Stomach smooth muscle (tissue), 2 donors: Measurements from ENCODE around the gene IRF2BP2.
A peak's percentile ranks its signal among the peaks of the same experiment; 100 is the strongest.

ENCODE experiments used
- H3K27ac ChIP-seq: one replicate; pipeline ENCODE4 v1.7.0; 2013; ENCODE audit warnings: mild to moderate bottlenecking, low read length, inconsistent platforms
- H3K27me3 ChIP-seq, 2 donors: one replicate each; pipeline ENCODE4 v1.7.0; 2013; ENCODE audit warnings: low read length in 2 of 2; ENCODE audit not compliant: insufficient read depth in 2 of 2, control insufficient read depth in 1 of 2
- H3K36me3 ChIP-seq, 2 donors: one replicate each; pipeline ENCODE4 v1.7.0; 2013; ENCODE audit warnings: low read length in 2 of 2; ENCODE audit not compliant: control insufficient read depth in 2 of 2, insufficient read depth in 2 of 2
- H3K4me1 ChIP-seq: one replicate; pipeline ENCODE4 v1.7.0; 2013; ENCODE audit warnings: low read length; ENCODE audit not compliant: control insufficient read depth, insufficient read depth
- H3K4me3 ChIP-seq, 2 donors: one replicate each; pipeline ENCODE4 v1.7.0; 2013; ENCODE audit warnings: low read length in 2 of 2
- H3K9ac ChIP-seq, 2 donors: one replicate each; pipeline ENCODE4 v1.7.0; 2013; ENCODE audit warnings: low read length in 2 of 2, mild to moderate bottlenecking in 1 of 2
- H3K9me3 ChIP-seq, 2 donors: one replicate each; pipeline ENCODE4 v1.7.0; 2013; ENCODE audit warnings: low read length in 2 of 2; ENCODE audit not compliant: control insufficient read depth in 2 of 2
- donor health status: healthy.
- donor health status: Pancreatic carcinoma.

The IRF2BP2 gene

GRCh38 chr1:234562334-234562733 lies 47.6 kb downstream of the IRF2BP2 start:
- Histone ChIP-seq H3K36me3 (no peaks in the 10 kb centered on the region), H3K27ac (peak overlapping the region; percentile 74), H3K9ac (peak overlapping the region; percentile 51 to 56), H3K27me3 (no peaks in the 10 kb centered on the region), H3K9me3 (no peaks in the 10 kb centered on the region), H3K4me1 (peaks cover 18% of the 10 kb centered on the region), H3K4me3 (no peak overlapping the region)

GRCh38 chr1:234561319-234561718 lies 48.7 kb downstream of the IRF2BP2 start:
- H3K9ac ChIP-seq, result no peak overlapping the region
- peak overlapping the region; percentile 74 for H3K27ac ChIP-seq
- H3K36me3 ChIP-seq, result no peaks in the 10 kb centered on the region
- H3K27me3 ChIP-seq, result no peaks in the 10 kb centered on the region
- H3K9me3 ChIP-seq, result no peaks in the 10 kb centered on the region
- peaks cover 20% of the 10 kb centered on the region for H3K4me1 ChIP-seq
- no peak overlapping the region for H3K4me3 ChIP-seq

- Histone ChIP-seq H3K4me1 (peaks cover 23% of the 10 kb centered on the region), H3K9ac (no peak overlapping the region), H3K36me3 (no peaks in the 10 kb centered on the region), H3K9me3 (no peaks in the 10 kb centered on the region), H3K27ac (peak overlapping the region; percentile 66), H3K27me3 (no peaks in the 10 kb centered on the region), H3K4me3 (no peak overlapping the region)
Measured at GRCh38 chr1:234559902-234560676, 49.9 kb downstream of the IRF2BP2 start.

- Histone ChIP-seq H3K9me3 (no peaks in the 10 kb centered on the region), H3K36me3 (no peaks in the 10 kb centered on the region), H3K9ac (no peak overlapping the region), H3K27me3 (no peaks in the 10 kb centered on the region), H3K4me3 (no peak overlapping the region), H3K27ac (peak overlapping the region; percentile 66), H3K4me1 (peaks cover 22% of the 10 kb centered on the region)
Measured at GRCh38 chr1:234559152-234559901, 50.7 kb downstream of the IRF2BP2 start.

GRCh38 chr1:234558330-234558836 lies 51.6 kb downstream of the IRF2BP2 start:
- Histone ChIP-seq H3K4me3 (no peak overlapping the region), H3K9ac (no peak overlapping the region), H3K4me1 (peaks cover 32% of the 10 kb centered on the region), H3K27ac (no peak overlapping the region), H3K9me3 (no peaks in the 10 kb centered on the region), H3K36me3 (no peaks in the 10 kb centered on the region), H3K27me3 (no peaks in the 10 kb centered on the region)

GRCh38 chr1:234556245-234556943 lies 53.6 kb downstream of the IRF2BP2 start:
- H3K9ac ChIP-seq, result peak overlapping the region in 1 of 2 donors; percentile 21
- H3K36me3 ChIP-seq, result no peaks in the 10 kb centered on the region
- no peak overlapping the region for H3K4me3 ChIP-seq
- H3K9me3 ChIP-seq, result no peaks in the 10 kb centered on the region
- peak overlapping the region; percentile 78 for H3K27ac ChIP-seq
- H3K4me1 ChIP-seq, result peaks cover 29% of the 10 kb centered on the region
- no peaks in the 10 kb centered on the region for H3K27me3 ChIP-seq

GRCh38 chr1:234555390-234556024 lies 54.5 kb downstream of the IRF2BP2 start:
- Histone ChIP-seq H3K4me1 (peaks cover 32% of the 10 kb centered on the region), H3K36me3 (no peaks in the 10 kb centered on the region), H3K4me3 (no peak overlapping the region), H3K9me3 (no peaks in the 10 kb centered on the region), H3K27ac (peak overlapping the region; percentile 97), H3K9ac (peak overlapping the region; percentile 0 to 55), H3K27me3 (no peaks in the 10 kb centered on the region)

GRCh38 chr1:234554698-234555311 lies 55.2 kb downstream of the IRF2BP2 start:
- Histone ChIP-seq H3K4me3 (no peak overlapping the region), H3K9ac (peak overlapping the region; percentile 41 to 71), H3K4me1 (peaks cover 32% of the 10 kb centered on the region), H3K27ac (peak overlapping the region; percentile 97), H3K27me3 (no peaks in the 10 kb centered on the region), H3K36me3 (no peaks in the 10 kb centered on the region), H3K9me3 (no peaks in the 10 kb centered on the region)
